ENCODE measurements around the gene PYGL.
"Not testable (repeated sequence)": the region's sequence is repeated elsewhere in the genome, so short reads cannot be mapped to it uniquely, and the experiment has no call there.

PYGL gene

DNA sequence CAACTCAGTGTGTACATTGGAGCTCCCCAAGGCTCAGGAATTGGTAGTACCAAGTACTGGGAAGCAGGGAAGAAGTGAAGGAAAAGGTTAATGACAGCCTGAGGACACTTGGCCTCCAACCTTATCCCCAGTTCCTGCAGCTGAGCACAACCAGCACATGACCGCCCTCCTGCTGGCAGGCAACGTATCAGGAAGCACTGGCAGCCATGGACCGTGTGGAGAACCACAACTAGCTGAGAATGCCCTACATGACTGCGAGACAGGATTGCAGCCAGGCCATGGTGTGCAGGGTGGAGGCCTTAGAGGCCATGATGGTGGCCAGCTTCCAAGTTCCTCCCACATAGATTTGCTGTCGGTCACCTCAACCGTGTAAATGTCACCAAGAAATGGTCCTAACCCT is 26.8 kb downstream of the PYGL start:
- in situ Hi-C loops (cut with MboI; ENCODE audit: low sequenced_read_pairs, unreplicated experiment): no loop called here
- no peak for DNase-seq (ENCODE audit: low spot score)

GRCh38 chr14:50910495-50911420 is 33.5 kb downstream of the PYGL start:
- DNase-seq (ENCODE audit: low spot score): no peak
- TF ChIP-seq, protein P1, sequence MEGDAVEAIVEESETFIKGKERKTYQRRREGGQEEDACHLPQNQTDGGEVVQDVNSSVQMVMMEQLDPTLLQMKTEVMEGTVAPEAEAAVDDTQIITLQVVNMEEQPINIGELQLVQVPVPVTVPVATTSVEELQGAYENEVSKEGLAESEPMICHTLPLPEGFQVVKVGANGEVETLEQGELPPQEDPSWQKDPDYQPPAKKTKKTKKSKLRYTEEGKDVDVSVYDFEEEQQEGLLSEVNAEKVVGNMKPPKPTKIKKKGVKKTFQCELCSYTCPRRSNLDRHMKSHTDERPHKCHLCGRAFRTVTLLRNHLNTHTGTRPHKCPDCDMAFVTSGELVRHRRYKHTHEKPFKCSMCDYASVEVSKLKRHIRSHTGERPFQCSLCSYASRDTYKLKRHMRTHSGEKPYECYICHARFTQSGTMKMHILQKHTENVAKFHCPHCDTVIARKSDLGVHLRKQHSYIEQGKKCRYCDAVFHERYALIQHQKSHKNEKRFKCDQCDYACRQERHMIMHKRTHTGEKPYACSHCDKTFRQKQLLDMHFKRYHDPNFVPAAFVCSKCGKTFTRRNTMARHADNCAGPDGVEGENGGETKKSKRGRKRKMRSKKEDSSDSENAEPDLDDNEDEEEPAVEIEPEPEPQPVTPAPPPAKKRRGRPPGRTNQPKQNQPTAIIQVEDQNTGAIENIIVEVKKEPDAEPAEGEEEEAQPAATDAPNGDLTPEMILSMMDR (IDR thresholded peaks at IDR 0.05; ENCODE audit: borderline replicate concordance, control extremely low read depth, extremely low read depth, insufficient read depth, missing control alignments): no peak
- in situ Hi-C loops (cut with MboI; ENCODE audit: low sequenced_read_pairs, unreplicated experiment): no loop called here

More for the DNA sequence above, 26.8 kb downstream of the PYGL start:
- TF ChIP-seq, protein P1 (IDR thresholded peaks at IDR 0.05; ENCODE audit: borderline replicate concordance, control extremely low read depth, extremely low read depth, insufficient read depth, missing control alignments): no peak

GRCh38 chr14:50906326-50907065 is 37.8 kb downstream of the PYGL start:
- DNase-seq (ENCODE audit: low spot score): no peak
- in situ Hi-C loops (cut with MboI; ENCODE audit: low sequenced_read_pairs, unreplicated experiment): no loop called here
- TF ChIP-seq, protein P1 (IDR thresholded peaks at IDR 0.05; ENCODE audit: borderline replicate concordance, control extremely low read depth, extremely low read depth, insufficient read depth, missing control alignments): no peak

DNA sequence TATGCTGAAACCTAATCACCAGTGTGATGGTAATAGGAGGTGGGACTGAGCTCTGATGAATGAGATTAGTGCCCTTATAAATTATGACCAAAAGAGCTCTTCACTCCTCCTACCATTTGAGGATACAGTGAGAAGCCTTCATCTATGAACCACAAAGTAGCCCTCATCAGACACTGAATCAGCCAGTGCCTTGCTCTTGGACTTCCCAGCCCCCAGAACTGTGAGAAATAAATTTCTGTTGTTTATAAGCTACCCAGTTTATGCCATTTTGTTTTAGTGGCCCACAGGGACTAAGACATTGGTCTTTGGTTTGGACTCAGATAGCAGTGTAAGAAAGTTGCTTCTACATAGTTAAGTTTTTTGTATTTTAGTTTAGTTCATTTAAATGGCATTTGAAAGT is 39.6 kb downstream of the PYGL start:
- in situ Hi-C loops (cut with MboI; ENCODE audit: low sequenced_read_pairs, unreplicated experiment): no loop called here
- TF ChIP-seq, protein P1 (IDR thresholded peaks at IDR 0.05; ENCODE audit: borderline replicate concordance, control extremely low read depth, extremely low read depth, insufficient read depth, missing control alignments): no peak
- no peak for DNase-seq (ENCODE audit: low spot score)

- TF ChIP-seq, protein P1 (IDR thresholded peaks at IDR 0.05; ENCODE audit: borderline replicate concordance, control extremely low read depth, extremely low read depth, insufficient read depth, missing control alignments): no peak
- DNase-seq (ENCODE audit: low spot score): no peak
- in situ Hi-C loops (cut with MboI; ENCODE audit: low sequenced_read_pairs, unreplicated experiment): no loop called here
These were observed 42.9 kb downstream of the PYGL start for GRCh38 chr14:50901361-50901760.

GRCh38 chr14:50897658-50898175 is 46.6 kb downstream of the PYGL start:
- TF ChIP-seq, protein P1 (IDR thresholded peaks at IDR 0.05; ENCODE audit: borderline replicate concordance, control extremely low read depth, extremely low read depth, insufficient read depth, missing control alignments): no peak
- DNase-seq (ENCODE audit: low spot score): no peak
- in situ Hi-C loops (cut with MboI; ENCODE audit: low sequenced_read_pairs, unreplicated experiment): no loop called here

DNA sequence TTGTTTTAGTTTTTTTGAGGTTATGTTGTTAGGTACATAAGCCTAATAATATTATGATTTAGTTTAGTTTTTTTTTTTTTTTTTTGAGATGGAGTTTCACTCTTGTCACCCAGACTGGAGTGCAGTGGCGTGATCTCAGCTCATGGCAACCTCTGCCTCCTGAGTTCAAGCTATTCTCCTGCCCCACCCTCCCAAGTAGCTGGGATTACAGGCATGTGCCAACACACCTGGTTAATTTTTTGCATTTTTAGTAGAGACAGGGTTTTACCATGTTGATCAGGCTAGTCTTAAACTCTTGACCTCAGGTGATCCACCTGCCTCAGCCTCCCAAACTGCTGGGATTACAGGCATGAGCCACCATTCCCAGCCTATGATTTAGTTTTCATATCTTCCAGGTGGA is 47.3 kb downstream of the PYGL start:
- DNase-seq (ENCODE audit: low spot score); in situ Hi-C loops (cut with MboI; ENCODE audit: low sequenced_read_pairs, unreplicated experiment): not testable (repeated sequence)

DNA sequence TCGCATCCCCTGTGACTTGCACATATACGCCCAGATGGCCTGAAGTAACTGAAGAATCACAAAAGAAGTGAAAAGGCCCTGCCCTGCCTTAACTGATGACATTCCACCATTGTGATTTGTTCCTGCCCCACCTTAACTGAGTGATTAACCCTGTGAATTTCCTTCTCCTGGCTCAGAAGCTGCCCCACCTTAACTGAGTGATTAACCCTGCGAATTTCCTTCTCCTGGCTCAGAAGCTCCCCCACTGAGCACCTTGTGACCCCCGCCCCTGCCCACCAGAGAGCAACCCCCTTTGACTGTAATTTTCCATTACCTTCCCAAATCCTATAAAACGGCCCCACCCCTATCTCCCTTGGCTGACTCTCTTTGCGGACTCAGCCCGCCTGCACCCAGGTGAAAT is 47.9 kb downstream of the PYGL start:
- in situ Hi-C loops (cut with MboI; ENCODE audit: low sequenced_read_pairs, unreplicated experiment); DNase-seq (ENCODE audit: low spot score): not testable (repeated sequence)
